K562 (cell line): ENCODE measurements around the gene FAM186B. TPM values are rescaled to one million over a fixed set of nuclear protein-coding genes. Genes with fewer than 3 reads are reported as not detected.
A peak's percentile ranks its signal among the peaks of the same experiment; 100 is the strongest.
"Not testable (repeated sequence)": the region's sequence is repeated elsewhere in the genome, so short reads cannot be mapped to it uniquely, and the experiment has no call there.

Experiments
- ATAC-seq: fragments of 200-7000 bp; cut with Tn5 transposase; 3 replicates; pipeline ENCODE4 v1.9.1; 2020; ENCODE audit warnings: moderate library complexity
- BruUV-seq: library from RNA; stranded (reverse); fragments of 400-500 nt; replicated peaks from 2 replicates; lab custom pipeline; 2021; lab: Mats Ljungman, UMichigan
- CTCF ChIA-PET: fragments of 300-600 bp; formaldehyde crosslinking; extraction: SDS; loops from one replicate; lab custom pipeline; 2021; ENCODE audit warnings: low intra/inter-chr PET ratio; lab: Yijun Ruan, JAX
- POLR2A ChIA-PET: fragments of 300-600, 350-650 bp; sonication (Branson Sonifier 250); formaldehyde crosslinking; extraction: SDS; loops from one replicate; lab custom pipeline; 2021; ENCODE audit warnings: antibody characterized with exemption, inconsistent platforms; lab: Yijun Ruan, JAX
- DNase-seq, 4 experiments: peaks; one replicate each; pipeline versions ENCODE4 v3.0.0 to v3.0.0-alpha.2; 2011 to 2018; ENCODE audit warnings: low spot score in 3 of 4, mixed read lengths in 3 of 4; ENCODE audit errors: extremely low read depth in 1 of 4
- FAIRE-seq: peaks from 2 replicates; lab custom pipeline; 2011; peaks lifted over from hg19 to GRCh38; lab: Jason Lieb, UNC
- H2AFZ ChIP-seq: 2 replicates; pipeline ENCODE4 v1.6.0; 2011; ENCODE audit warnings: low read depth, low read length, control low read depth, inconsistent platforms
- H3K27ac ChIP-seq: fragments of 200-600 bp; 3 replicates; pipeline ENCODE4 v1.8.0; 2011; ENCODE audit warnings: low read depth, mild to moderate bottlenecking, control low read depth, inconsistent platforms, low read length, moderate library complexity, mixed read lengths; ENCODE audit errors: extremely low read depth
- H3K27me3 ChIP-seq, 2 experiments: fragments of 300-600 bp in 1 of 2; 2 replicates in 1 of 2; 3 replicates in 1 of 2; pipeline versions ENCODE4 v1.6.0 to v1.8.0; 2011; ENCODE audit warnings: inconsistent platforms in 2 of 2, low read length in 2 of 2, mild to moderate bottlenecking in 1 of 2, mixed read lengths in 1 of 2, moderate library complexity in 1 of 2; ENCODE audit not compliant: control insufficient read depth in 2 of 2, insufficient read depth in 2 of 2
- H3K36me3 ChIP-seq: fragments of 300-600 bp; 3 replicates; pipeline ENCODE4 v1.8.0; 2011; ENCODE audit warnings: mild to moderate bottlenecking, low read length, inconsistent platforms; ENCODE audit not compliant: control insufficient read depth, insufficient read depth
- H3K4me1 ChIP-seq, 2 experiments: fragments of 200-600 bp in 1 of 2; replicated peaks in 1 of 2; 2 replicates in 1 of 2; 3 replicates in 1 of 2; pipeline versions ENCODE4 v1.5.1 to v1.8.0; 2011; ENCODE audit warnings: inconsistent platforms in 2 of 2, low read length in 2 of 2, mild to moderate bottlenecking in 1 of 2, mixed read lengths in 1 of 2, moderate library complexity in 1 of 2; ENCODE audit not compliant: control insufficient read depth in 2 of 2, insufficient read depth in 2 of 2
- H3K4me2 ChIP-seq: 2 replicates; pipeline ENCODE4 v1.6.1; 2011; ENCODE audit warnings: low read length, control low read depth, inconsistent platforms, mixed read lengths; ENCODE audit not compliant: insufficient read depth
- H3K4me3 ChIP-seq: fragments of 200-600 bp; sonication (generic), shearing (Covaris generic); 2 replicates; pipeline ENCODE4 v1.5.1; 2016; ENCODE audit warnings: control low read depth, inconsistent platforms
- H3K79me2 ChIP-seq: fragments of 200-600 bp; 3 replicates; pipeline ENCODE4 v1.8.0; 2011; ENCODE audit warnings: low read length, inconsistent platforms; ENCODE audit not compliant: control insufficient read depth, insufficient read depth
- H3K9ac ChIP-seq, 2 experiments: 2 replicates each; pipeline versions ENCODE4 v1.6.0 to v1.6.1; 2011; ENCODE audit warnings: low read depth in 2 of 2, low read length in 2 of 2, control low read depth in 1 of 2, inconsistent platforms in 1 of 2, mild to moderate bottlenecking in 1 of 2, mixed read lengths in 1 of 2; ENCODE audit not compliant: insufficient read depth in 1 of 2
- H3K9me1 ChIP-seq: one replicate; pipeline ENCODE4 v1.6.0; 2011; ENCODE audit warnings: inconsistent platforms, mild to moderate bottlenecking, low read length, moderate library complexity; ENCODE audit not compliant: control insufficient read depth, insufficient read depth
- H3K9me3 ChIP-seq: replicated peaks from 2 replicates; pipeline ENCODE4 v1.5.1; 2011; ENCODE audit warnings: low read depth, low read length, inconsistent platforms; ENCODE audit not compliant: control insufficient read depth, insufficient read depth
- H4K20me1 ChIP-seq: replicated peaks from 2 replicates; pipeline ENCODE4 v1.6.1; 2011; ENCODE audit warnings: low read length, inconsistent platforms, mixed read lengths; ENCODE audit not compliant: control insufficient read depth, insufficient read depth
- TRIM28 ChIP-seq: fragments of 450-650 bp; IDR thresholded peaks from 2 replicates; pipeline ENCODE4 v1.6.1; 2017
- ZNF217 ChIP-seq: sonication (generic); formaldehyde crosslinking; IDR thresholded peaks from 2 replicates; pipeline ENCODE4 v1.8.0; 2022; ENCODE audit warnings: mild to moderate bottlenecking, missing genetic modification reagents
- ZNF280A ChIP-seq: fragments of 450-650 bp; IDR thresholded peaks from 2 replicates; pipeline ENCODE4 v1.6.1; 2018; ENCODE audit warnings: mild to moderate bottlenecking, low read depth; ENCODE audit not compliant: partially characterized antibody
- WGBS: fragments of 100-300 bp; shearing (Covaris generic); methylation state at CpG from one replicate; pipeline ENCODE4 v1.1.6; 2016; ENCODE audit warnings: low coverage, mixed read lengths; ENCODE audit not compliant: insufficient coverage; ENCODE audit errors: missing lambda C conversion rate; 5-methylcytosine and 5-hydroxymethylcytosine counted together
- in situ Hi-C: fragments of 300-500 bp; cut with MboI; formaldehyde crosslinking; loops from 4 replicates; pipeline ENCODE4 v1.15.0; 2018; ENCODE audit warnings: inconsistent platforms, mixed read lengths
- intact Hi-C: fragments of 100-400 bp; cut with micrococcal nuclease; formaldehyde crosslinking; loops from 2 replicates; pipeline ENCODE4 v1.14.2; 2022
- polyA plus RNA-seq, 8 experiments: library from polyadenylated mRNA; depleted of rRNA in 4 of 8; stranded (reverse) in 5 of 8; unstranded in 3 of 8; fragments of >200 nt; fragmentation: Nextera tagmentation in 2 of 8; fragmentation: Illumina TruSeq in 1 of 8; extraction: Ambion mirVana in 2 of 8; extraction: Trizol in 1 of 8; gene quantifications; 2 replicates each; pipeline versions ENCODE4 v1.2.1 to v1.2.3, GENCODE V29; 2011 to 2014; ENCODE audit warnings: inconsistent platforms in 1 of 8, missing spikeins in 1 of 8
- total RNA-seq, 7 experiments: library from RNA; depleted of rRNA in 6 of 7; stranded (reverse); fragments of >200 nt in 6 of 7; fragmentation: Illumina TruSeq in 2 of 7; extraction: Trizol in 2 of 7; gene quantifications; 2 replicates each; pipeline versions ENCODE4 v1.2.1 to v1.2.3, GENCODE V29; 2011 to 2021; ENCODE audit warnings: low replicate concordance in 1 of 7

Gene FAM186B
- total and polyA plus RNA-seq, 9 of the 15 experiments (the other 6 are each of a cell fraction or from before 2014, with no cell fraction given), result 0.07 to 0.42 (median 0.15) TPM

GRCh38 chr12:49612210-49612609 is 6.8 kb upstream of the FAM186B start:
- Histone ChIP-seq H3K9me1 (no peaks in the 10 kb centered on the region), H3K4me3 (no peak overlapping the region), H3K4me1 (no peaks in the 10 kb centered on the region; a peak in 1 of 5 replicates), H3K27ac (no peak overlapping the region), H4K20me1 (no peaks in the 10 kb centered on the region), H3K79me2 (no peaks in the 10 kb centered on the region), H3K9ac (no peak overlapping the region), H2AFZ (no peak overlapping the region), H3K4me2 (no peak overlapping the region), H3K27me3 (no peaks in the 10 kb centered on the region), H3K36me3 (no peaks in the 10 kb centered on the region), H3K9me3 (no peaks in the 10 kb centered on the region)
- FAIRE-seq (no peak), ATAC-seq (no peak), DNase-seq (no peak)
- BruUV-seq, result no TSS peak
- ChIA-PET POLR2A (interaction anchor here (0.9 kb wide), 1 partner anchor 13 kb away, joined by 3 read pairs; no protein-coding TSS in a partner anchor), CTCF (no interaction called here)
- intact Hi-C loops (no loop called here), in situ Hi-C loops (no loop called here)
- no peak for TF ChIP-seq ZNF217 (CRISPR knock-in tag)

- ATAC-seq, H3K9me1 ChIP-seq, H3K27me3 ChIP-seq, intact Hi-C loops, FAIRE-seq, BruUV-seq, H3K9me3 ChIP-seq, H2AFZ ChIP-seq, H3K4me2 ChIP-seq, H3K9ac ChIP-seq, H3K4me3 ChIP-seq, CTCF ChIA-PET, H4K20me1 ChIP-seq, H3K4me1 ChIP-seq, H3K79me2 ChIP-seq, H3K36me3 ChIP-seq, DNase-seq, in situ Hi-C loops, H3K27ac ChIP-seq: not testable (repeated sequence)
- TF ChIP-seq TRIM28, result 0 out of 2 replicates have a peak, but pooled peaks have one; percentile 46
- peak; percentile 22 for TF ChIP-seq ZNF280A
- WGBS, result 44% methylated on average over 4 of the region's 4 CpGs
- POLR2A ChIA-PET, result interaction anchor here (0.7 to 1.1 kb wide), 2 partner anchors 10 to 58 kb away, joined by 3 read pairs; no protein-coding TSS in a partner anchor
These were observed 5.3 kb upstream of the FAM186B start for GRCh38 chr12:49610785-49611184.
